Measurements from ENCODE around the gene RARRES1. TPM values are rescaled to one million over a fixed set of nuclear protein-coding genes. Genes with fewer than 3 reads are reported as not detected.

Gene RARRES1
- total RNA-seq, 1 experiment from 2014 or later: 1.3 TPM

DNA sequence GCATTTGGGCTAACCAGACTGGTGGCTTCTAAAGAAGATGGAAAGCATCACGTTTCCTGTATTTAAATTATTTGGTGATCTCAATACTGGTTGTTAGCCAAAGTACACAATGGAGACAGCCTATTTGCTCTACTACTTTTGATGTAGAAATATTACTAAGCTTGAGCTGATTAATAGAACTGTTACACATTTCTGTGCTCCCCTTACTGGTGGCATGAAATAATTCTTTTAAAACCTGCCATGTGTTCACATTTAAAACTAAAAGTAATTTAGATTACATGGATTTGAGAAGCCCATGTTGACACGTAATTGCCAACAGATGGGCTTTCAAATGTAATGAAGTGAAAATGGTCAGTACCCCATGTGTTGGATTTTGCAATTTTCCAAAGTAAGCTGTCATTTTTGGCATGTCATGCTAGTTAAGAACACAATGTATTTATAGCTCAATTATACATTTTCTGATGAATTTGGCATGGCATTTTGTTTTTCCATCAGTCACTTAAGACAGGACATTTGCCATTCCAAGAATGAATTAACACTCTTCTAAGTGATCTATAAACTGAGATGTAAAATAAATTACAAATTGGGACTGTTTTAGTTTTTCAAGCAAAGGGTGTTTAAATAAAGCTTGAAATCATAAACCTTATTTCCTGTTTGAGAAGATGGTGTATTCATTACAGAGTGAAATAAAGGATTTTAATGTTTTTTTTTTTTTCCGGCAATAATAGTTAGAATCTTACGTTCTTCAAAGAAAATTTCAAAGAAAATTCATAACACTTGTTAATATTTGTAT, 10.8 kb upstream of the RARRES1 start:
- Histone ChIP-seq H3K27ac (ENCODE audit: low read length) (no peak overlapping the region), H3K4me3 (ENCODE audit: low read depth in 2 of 2, low read length in 2 of 2) (no peak overlapping the region), H3K27me3 (ENCODE audit: control insufficient read depth, insufficient read depth, low read length) (no peaks in the 10 kb centered on the region), H3K36me3 (ENCODE audit: control insufficient read depth, insufficient read depth, low read length) (no peaks in the 10 kb centered on the region), H3K4me1 (ENCODE audit: control insufficient read depth, insufficient read depth, low read length) (no peaks in the 10 kb centered on the region), H3K9me3 (ENCODE audit: control insufficient read depth, insufficient read depth, low read depth, low read length) (no peaks in the 10 kb centered on the region)
- ATAC-seq: no peak
- TF ChIP-seq TCF7L2 (IDR thresholded peaks at IDR 0.05; ENCODE audit: low read depth, low read length) (no peak), SIN3A (IDR thresholded peaks at IDR 0.05; ENCODE audit: borderline replicate concordance, insufficient read depth, low read depth, low read length) (no peak), POLR2AphosphoS5 (IDR thresholded peaks at IDR 0.05; ENCODE audit: low read depth, low read length) (no peak), REST (IDR thresholded peaks at IDR 0.05; ENCODE audit: insufficient read depth in 1 of 2, low read depth in 2 of 2, low read length in 1 of 2) (no peak)
- TF ChIP-seq, protein P1, sequence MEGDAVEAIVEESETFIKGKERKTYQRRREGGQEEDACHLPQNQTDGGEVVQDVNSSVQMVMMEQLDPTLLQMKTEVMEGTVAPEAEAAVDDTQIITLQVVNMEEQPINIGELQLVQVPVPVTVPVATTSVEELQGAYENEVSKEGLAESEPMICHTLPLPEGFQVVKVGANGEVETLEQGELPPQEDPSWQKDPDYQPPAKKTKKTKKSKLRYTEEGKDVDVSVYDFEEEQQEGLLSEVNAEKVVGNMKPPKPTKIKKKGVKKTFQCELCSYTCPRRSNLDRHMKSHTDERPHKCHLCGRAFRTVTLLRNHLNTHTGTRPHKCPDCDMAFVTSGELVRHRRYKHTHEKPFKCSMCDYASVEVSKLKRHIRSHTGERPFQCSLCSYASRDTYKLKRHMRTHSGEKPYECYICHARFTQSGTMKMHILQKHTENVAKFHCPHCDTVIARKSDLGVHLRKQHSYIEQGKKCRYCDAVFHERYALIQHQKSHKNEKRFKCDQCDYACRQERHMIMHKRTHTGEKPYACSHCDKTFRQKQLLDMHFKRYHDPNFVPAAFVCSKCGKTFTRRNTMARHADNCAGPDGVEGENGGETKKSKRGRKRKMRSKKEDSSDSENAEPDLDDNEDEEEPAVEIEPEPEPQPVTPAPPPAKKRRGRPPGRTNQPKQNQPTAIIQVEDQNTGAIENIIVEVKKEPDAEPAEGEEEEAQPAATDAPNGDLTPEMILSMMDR (IDR thresholded peaks at IDR 0.05): no peak
- intact Hi-C loops (cut with micrococcal nuclease; ENCODE audit: unreplicated experiment) (no loop called here), in situ Hi-C loops (cut with HindIII; ENCODE audit: low pct_unique_long_range_greater_than_20kb, low sequenced_read_pairs) (no loop called here)
- ChIA-PET POLR2A (no interaction called here), CTCF (no interaction called here)
- BruUV-seq (replicated peaks): no TSS peak
- no peak for DNase-seq (ENCODE audit: low read depth, low spot score)

DNA sequence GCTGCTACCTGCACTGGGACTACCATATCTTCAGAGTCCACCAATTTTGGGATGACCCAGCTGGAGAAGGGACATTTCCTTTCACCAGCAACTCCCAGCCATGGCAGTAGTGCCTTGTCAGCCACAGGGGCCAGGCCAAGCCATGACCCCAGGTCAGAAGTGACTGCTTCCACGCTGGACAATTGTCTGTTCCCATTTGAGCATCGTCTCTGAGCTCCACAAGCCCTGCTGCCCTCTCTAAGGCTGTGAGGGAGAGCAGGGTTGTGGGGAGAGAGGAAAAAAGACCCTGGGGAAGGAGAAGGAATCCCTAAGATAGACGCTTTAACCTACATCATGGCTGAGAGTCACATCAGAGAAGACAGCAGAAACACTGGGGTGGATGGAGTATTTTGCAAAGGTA, 7.4 kb upstream of the RARRES1 start:
- ChIA-PET POLR2A (interaction anchor here (0.5 kb wide), 1 partner anchor 60 kb away, joined by 4 read pairs; no protein-coding TSS in a partner anchor), CTCF (no interaction called here)
- 0 out of 2 replicates have a peak overlapping the region, but pooled peaks have one; percentile 15 for H3K27ac ChIP-seq (ENCODE audit: low read length)
- TF ChIP-seq TCF7L2 (IDR thresholded peaks at IDR 0.05; ENCODE audit: low read depth, low read length): no peak
- TF ChIP-seq REST (IDR thresholded peaks at IDR 0.05; ENCODE audit: insufficient read depth in 1 of 2, low read depth in 2 of 2, low read length in 1 of 2): no peak
- TF ChIP-seq POLR2AphosphoS5 (IDR thresholded peaks at IDR 0.05; ENCODE audit: low read depth, low read length): no peak
- H3K27me3 ChIP-seq (ENCODE audit: control insufficient read depth, insufficient read depth, low read length): no peaks in the 10 kb centered on the region
- no TSS peak for BruUV-seq (replicated peaks)
- H3K36me3 ChIP-seq (ENCODE audit: control insufficient read depth, insufficient read depth, low read length): no peaks in the 10 kb centered on the region
- peaks cover 5% of the 10 kb centered on the region; the same call in 1 of the 2 replicates for H3K9me3 ChIP-seq (ENCODE audit: control insufficient read depth, insufficient read depth, low read depth, low read length)
- no peak for ATAC-seq
- intact Hi-C loops (cut with micrococcal nuclease; ENCODE audit: unreplicated experiment) (no loop called here), in situ Hi-C loops (cut with HindIII; ENCODE audit: low pct_unique_long_range_greater_than_20kb, low sequenced_read_pairs) (no loop called here)
- DNase-seq (ENCODE audit: low read depth, low spot score): no peak
- H3K4me1 ChIP-seq (ENCODE audit: control insufficient read depth, insufficient read depth, low read length): no peaks in the 10 kb centered on the region
- H3K4me3 ChIP-seq (ENCODE audit: low read depth in 2 of 2, low read length in 2 of 2): no peak overlapping the region
